ENCODE measurements around the gene ZNF221.

DNA sequence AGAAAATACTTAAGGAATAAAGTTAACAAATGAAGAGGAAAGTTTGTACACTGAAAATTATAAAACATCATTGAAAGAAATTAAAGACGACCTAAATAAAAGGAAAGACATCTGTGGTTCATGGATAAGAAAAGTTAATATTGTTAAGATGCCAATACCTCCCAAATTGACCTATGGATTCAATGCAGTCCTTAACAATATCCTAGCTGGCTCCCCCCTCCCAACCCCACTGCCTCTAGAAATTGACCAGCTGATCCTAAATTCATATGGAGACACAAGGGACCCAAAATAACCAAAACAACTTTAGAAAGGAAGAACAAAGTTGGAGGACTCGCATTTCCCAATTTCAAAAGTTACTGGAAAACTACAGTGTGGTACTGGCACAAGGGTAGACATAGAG, 44.3 kb upstream of the ZNF221 start:
- TF ChIP-seq POLR2A (IDR thresholded peaks at IDR 0.05; ENCODE audit: low read depth, low read length), result no peak
- no peak for TF ChIP-seq POLR2AphosphoS5 (IDR thresholded peaks at IDR 0.05; ENCODE audit: low read depth, low read length)
